ENCODE results near the gene IGFBP5.

GRCh38 chr2:216696321-216696720 is 972 bp upstream of the IGFBP5 start:
- TF ChIP-seq POLR2A (IDR thresholded peaks at IDR 0.05) = no peak
- no peak for TF ChIP-seq CTCF (IDR thresholded peaks at IDR 0.05 in 8 of 11, conservative IDR thresholded peaks at IDR 0.05 in 3 of 11)

Data from spleen (tissue), 7 donors.